Trophoblast cell (in vitro differentiated cells and primary cell): ENCODE data around the gene ETV3L.

Experiments
- DNase-seq, 2 donors: peaks; one replicate each; pipeline ENCODE4 v3.0.0-alpha.2; 2016
- H2AFZ ChIP-seq: 2 replicates; pipeline ENCODE4 v1.6.1; 2013; ENCODE audit warnings: low read length, moderate library complexity, mild to moderate bottlenecking; ENCODE audit not compliant: insufficient read depth, poor library complexity
- H2AK5ac ChIP-seq: 2 replicates; pipeline ENCODE4 v1.6.1; 2013; ENCODE audit warnings: mild to moderate bottlenecking, low read length
- H2BK120ac ChIP-seq: 2 replicates; pipeline ENCODE4 v1.6.1; 2013; ENCODE audit warnings: low read length, mild to moderate bottlenecking, moderate library complexity; ENCODE audit not compliant: insufficient read depth, poor library complexity
- H2BK12ac ChIP-seq: 2 replicates; pipeline ENCODE4 v1.6.1; 2013; ENCODE audit warnings: mild to moderate bottlenecking, low read length, moderate library complexity
- H2BK5ac ChIP-seq: 2 replicates; pipeline ENCODE4 v1.6.1; 2013; ENCODE audit warnings: low read length, low read depth, moderate library complexity, mild to moderate bottlenecking; ENCODE audit not compliant: poor library complexity
- H3K14ac ChIP-seq: 2 replicates; pipeline ENCODE4 v1.6.1; 2013; ENCODE audit warnings: mild to moderate bottlenecking, low read length
- H3K18ac ChIP-seq: 2 replicates; pipeline ENCODE4 v1.6.1; 2013; ENCODE audit warnings: mild to moderate bottlenecking, low read length
- H3K23ac ChIP-seq: 2 replicates; pipeline ENCODE4 v1.6.1; 2013; ENCODE audit warnings: low read length
- H3K27ac ChIP-seq: 2 replicates; pipeline ENCODE4 v1.5.1; 2013; ENCODE audit warnings: low read depth, mild to moderate bottlenecking, inconsistent platforms, low read length, moderate library complexity
- H3K27me3 ChIP-seq: 2 replicates; pipeline ENCODE4 v1.6.1; 2013; ENCODE audit warnings: inconsistent platforms, mild to moderate bottlenecking, low read length, moderate library complexity; ENCODE audit not compliant: insufficient read depth
- H3K36me3 ChIP-seq, 2 experiments: 1 replicate in 1 of 2; 2 replicates in 1 of 2; pipeline ENCODE4 v1.6.1; 2013; ENCODE audit warnings: low read length in 2 of 2, mild to moderate bottlenecking in 2 of 2, moderate library complexity in 1 of 2; ENCODE audit not compliant: insufficient read depth in 2 of 2, control insufficient read depth in 1 of 2
- H3K4ac ChIP-seq: 2 replicates; pipeline ENCODE4 v1.6.1; 2013; ENCODE audit warnings: low read depth, mild to moderate bottlenecking, low read length, moderate library complexity
- H3K4me1 ChIP-seq, 2 experiments: 1 replicate in 1 of 2; 2 replicates in 1 of 2; pipeline ENCODE4 v1.6.1; 2013; ENCODE audit warnings: low read length in 2 of 2, mild to moderate bottlenecking in 2 of 2, moderate library complexity in 1 of 2; ENCODE audit not compliant: insufficient read depth in 2 of 2, control insufficient read depth in 1 of 2
- H3K4me2 ChIP-seq: 2 replicates; pipeline ENCODE4 v1.6.1; 2013; ENCODE audit warnings: inconsistent platforms, mild to moderate bottlenecking, low read length, moderate library complexity
- H3K4me3 ChIP-seq: 2 replicates; pipeline ENCODE4 v1.5.1; 2013; ENCODE audit warnings: mild to moderate bottlenecking, low read depth, low read length, inconsistent platforms
- H3K79me1 ChIP-seq: one replicate; pipeline ENCODE4 v1.6.1; 2013; ENCODE audit warnings: low read length
- H3K79me2 ChIP-seq: 2 replicates; pipeline ENCODE4 v1.6.1; 2013; ENCODE audit warnings: low read length, mild to moderate bottlenecking; ENCODE audit not compliant: control insufficient read depth, insufficient read depth, poor library complexity
- H3K9ac ChIP-seq: 2 replicates; pipeline ENCODE4 v1.6.1; 2013; ENCODE audit warnings: mild to moderate bottlenecking, low read length
- H3K9me3 ChIP-seq: 2 replicates; pipeline ENCODE4 v1.6.1; 2013; ENCODE audit warnings: low read depth, mild to moderate bottlenecking, control low read depth, inconsistent platforms, low read length; ENCODE audit not compliant: insufficient read depth
- H4K12ac ChIP-seq: 2 replicates; pipeline ENCODE4 v1.6.1; 2013; ENCODE audit warnings: low read depth, mild to moderate bottlenecking, low read length, moderate library complexity
- H4K8ac ChIP-seq: 2 replicates; pipeline ENCODE4 v1.6.1; 2013; ENCODE audit warnings: low read depth, mild to moderate bottlenecking, low read length, moderate library complexity
- H4K91ac ChIP-seq: one replicate; pipeline ENCODE4 v1.6.1; 2013; ENCODE audit warnings: low read depth, mild to moderate bottlenecking, low read length, moderate library complexity
- WGBS: extraction: QIAGEN DNeasy Blood & Tissue Kit; methylation state at CpG from one replicate; pipeline ENCODE4 v1.1.7; 2013; ENCODE audit warnings: missing lambda C conversion rate; ENCODE audit not compliant: insufficient read length, insufficient coverage; ENCODE audit errors: extremely low coverage; 5-methylcytosine and 5-hydroxymethylcytosine counted together

The ETV3L gene

GRCh38 chr1:157091186-157091585, 8.4 kb downstream of the ETV3L start:
- no peak overlapping the region for H3K9ac ChIP-seq
- H2BK5ac ChIP-seq = no peak overlapping the region
- no peak overlapping the region for H3K4ac ChIP-seq
- H3K9me3 ChIP-seq = peaks cover 2% of the 10 kb centered on the region
- no peaks in the 10 kb centered on the region for H3K36me3 ChIP-seq
- peaks cover 5 to 6% of the 10 kb centered on the region in 2 experiments for H3K4me1 ChIP-seq
- no peak overlapping the region for H4K91ac ChIP-seq
- no peak overlapping the region for H4K12ac ChIP-seq
- no peak overlapping the region for H3K4me3 ChIP-seq
- H3K18ac ChIP-seq = no peak overlapping the region
- no peak overlapping the region for H2BK12ac ChIP-seq
- no peak overlapping the region for H4K8ac ChIP-seq
- no peak overlapping the region for H2BK120ac ChIP-seq
- H2AK5ac ChIP-seq = no peak overlapping the region
- DNase-seq = no peak
- H3K14ac ChIP-seq = no peak overlapping the region
- no peaks in the 10 kb centered on the region for H3K27me3 ChIP-seq
- no peak overlapping the region for H3K27ac ChIP-seq
- no peaks in the 10 kb centered on the region for H3K79me1 ChIP-seq
- no peaks in the 10 kb centered on the region for H3K79me2 ChIP-seq
- no peak overlapping the region for H3K4me2 ChIP-seq
- no peak overlapping the region for H2AFZ ChIP-seq
- WGBS = no CpG with 5 or more reads among the region's 4 CpGs
- no peak overlapping the region for H3K23ac ChIP-seq

- no peak overlapping the region for H3K4ac ChIP-seq
- H2AFZ ChIP-seq = no peak overlapping the region
- peak overlapping the region; percentile 21 for H3K4me2 ChIP-seq
- no CpG with 5 or more reads among the region's 3 CpGs for WGBS
- no peak overlapping the region for H4K8ac ChIP-seq
- no peak overlapping the region for H3K4me3 ChIP-seq
- no peak overlapping the region for H2AK5ac ChIP-seq
- no peaks in the 10 kb centered on the region for H3K79me1 ChIP-seq
- no peak overlapping the region for H4K12ac ChIP-seq
- H3K9me3 ChIP-seq = no peaks in the 10 kb centered on the region
- H3K27ac ChIP-seq = no peak overlapping the region
- no peak for DNase-seq
- H3K9ac ChIP-seq = no peak overlapping the region
- H3K23ac ChIP-seq = no peak overlapping the region
- no peak overlapping the region for H2BK12ac ChIP-seq
- H4K91ac ChIP-seq = no peak overlapping the region
- no peaks in the 10 kb centered on the region for H3K27me3 ChIP-seq
- H2BK120ac ChIP-seq = no peak overlapping the region
- no peak overlapping the region for H3K14ac ChIP-seq
- peaks cover 5 to 6% of the 10 kb centered on the region in 2 experiments for H3K4me1 ChIP-seq
- H2BK5ac ChIP-seq = no peak overlapping the region
- H3K18ac ChIP-seq = no peak overlapping the region
- H3K36me3 ChIP-seq = no peaks in the 10 kb centered on the region
- H3K79me2 ChIP-seq = no peaks in the 10 kb centered on the region
Measured at GRCh38 chr1:157090771-157091170, 8.8 kb downstream of the ETV3L start.

- Histone ChIP-seq H4K8ac (no peak overlapping the region), H4K12ac (no peak overlapping the region), H3K27ac (no peak overlapping the region), H3K23ac (no peak overlapping the region), H3K79me1 (no peaks in the 10 kb centered on the region), H3K9ac (no peak overlapping the region), H3K4me1 (peaks cover 5 to 6% of the 10 kb centered on the region in 2 experiments), H2AFZ (no peak overlapping the region), H3K4me3 (no peak overlapping the region), H4K91ac (no peak overlapping the region), H3K14ac (no peak overlapping the region), H2BK5ac (no peak overlapping the region), H2BK120ac (no peak overlapping the region), H3K36me3 (no peaks in the 10 kb centered on the region), H2BK12ac (no peak overlapping the region), H3K9me3 (no peaks in the 10 kb centered on the region), H3K4me2 (peak overlapping the region; percentile 21), H3K79me2 (no peaks in the 10 kb centered on the region), H2AK5ac (no peak overlapping the region), H3K18ac (no peak overlapping the region), H3K27me3 (no peaks in the 10 kb centered on the region), H3K4ac (no peak overlapping the region)
- DNase-seq = peak; percentile 77 to 96
- no CpG with 5 or more reads among the region's 10 CpGs for WGBS
Measured at GRCh38 chr1:157090196-157090647, 9.4 kb downstream of the ETV3L start.

GRCh38 chr1:157089789-157090188, 9.8 kb downstream of the ETV3L start:
- Histone ChIP-seq H2AFZ (no peak overlapping the region), H3K4me2 (no peak overlapping the region), H3K79me2 (no peaks in the 10 kb centered on the region), H3K18ac (no peak overlapping the region), H3K9ac (no peak overlapping the region), H2BK12ac (no peak overlapping the region), H4K12ac (no peak overlapping the region), H3K79me1 (no peaks in the 10 kb centered on the region), H4K91ac (peak overlapping the region; percentile 14), H3K36me3 (no peaks in the 10 kb centered on the region), H3K9me3 (no peaks in the 10 kb centered on the region), H3K4me3 (no peak overlapping the region), H3K14ac (no peak overlapping the region), H3K23ac (no peak overlapping the region), H3K4me1 (peaks cover 5 to 6% of the 10 kb centered on the region in 2 experiments), H4K8ac (no peak overlapping the region), H2BK120ac (no peak overlapping the region), H2BK5ac (no peak overlapping the region), H3K27me3 (no peaks in the 10 kb centered on the region), H3K27ac (no peak overlapping the region), H2AK5ac (no peak overlapping the region), H3K4ac (no peak overlapping the region)
- no CpG with 5 or more reads among the region's 9 CpGs for WGBS
- no peak for DNase-seq
